HG02571 (cell line): ENCODE results near the gene TMPRSS6.

Experiments
- ATAC-seq: cut with Tn5 transposase; IDR thresholded peaks from one replicate; pipeline ENCODE4 v1.9.1; 2021; ENCODE audit warnings: mild to moderate bottlenecking, moderate library complexity; ENCODE audit not compliant: unreplicated experiment

Gene TMPRSS6

DNA sequence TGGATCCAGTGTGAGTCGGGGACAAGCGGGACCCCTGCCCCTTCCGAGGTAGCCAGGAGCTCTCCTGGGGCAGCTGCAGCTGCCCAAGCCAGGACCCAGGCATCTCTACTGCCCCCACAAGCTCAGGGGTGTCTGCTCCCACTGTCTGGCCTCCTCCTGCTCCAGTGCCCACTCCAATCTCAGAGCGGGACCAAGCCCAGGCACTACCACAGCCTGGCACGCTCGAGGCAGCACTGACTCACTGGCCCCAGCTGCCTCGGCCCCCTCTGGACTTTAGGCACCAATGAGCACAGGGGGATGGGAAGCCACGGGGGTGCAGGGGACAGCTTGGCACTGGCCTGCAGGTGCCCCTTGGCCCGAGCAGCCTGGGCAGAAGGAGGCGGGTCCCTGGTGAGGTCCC, 32.0 kb upstream of the TMPRSS6 start:
- no peak for ATAC-seq

- ATAC-seq = no peak
Observed at GRCh38 chr22:37140686-37141323, 31.3 kb upstream of the TMPRSS6 start.

DNA sequence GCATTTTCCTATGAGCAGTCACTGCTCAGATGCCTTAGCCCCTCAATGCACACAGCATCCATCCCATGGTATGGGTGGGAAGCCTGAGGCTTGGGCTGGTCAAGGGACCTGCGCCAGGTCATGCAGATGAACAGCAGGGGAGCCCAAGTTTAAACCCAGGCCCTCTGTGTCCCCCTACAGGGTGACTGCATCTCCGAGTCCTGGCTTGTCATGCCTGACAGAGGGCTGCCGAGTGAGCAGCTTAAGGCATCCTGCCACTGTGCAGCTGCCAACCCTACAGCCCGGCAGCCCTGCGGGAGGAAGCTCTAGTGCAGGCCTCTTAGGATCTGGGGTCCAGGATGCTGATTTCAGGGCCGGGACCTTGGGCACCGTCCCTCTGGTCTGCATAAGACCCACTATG, 30.2 kb upstream of the TMPRSS6 start:
- ATAC-seq = no peak

DNA sequence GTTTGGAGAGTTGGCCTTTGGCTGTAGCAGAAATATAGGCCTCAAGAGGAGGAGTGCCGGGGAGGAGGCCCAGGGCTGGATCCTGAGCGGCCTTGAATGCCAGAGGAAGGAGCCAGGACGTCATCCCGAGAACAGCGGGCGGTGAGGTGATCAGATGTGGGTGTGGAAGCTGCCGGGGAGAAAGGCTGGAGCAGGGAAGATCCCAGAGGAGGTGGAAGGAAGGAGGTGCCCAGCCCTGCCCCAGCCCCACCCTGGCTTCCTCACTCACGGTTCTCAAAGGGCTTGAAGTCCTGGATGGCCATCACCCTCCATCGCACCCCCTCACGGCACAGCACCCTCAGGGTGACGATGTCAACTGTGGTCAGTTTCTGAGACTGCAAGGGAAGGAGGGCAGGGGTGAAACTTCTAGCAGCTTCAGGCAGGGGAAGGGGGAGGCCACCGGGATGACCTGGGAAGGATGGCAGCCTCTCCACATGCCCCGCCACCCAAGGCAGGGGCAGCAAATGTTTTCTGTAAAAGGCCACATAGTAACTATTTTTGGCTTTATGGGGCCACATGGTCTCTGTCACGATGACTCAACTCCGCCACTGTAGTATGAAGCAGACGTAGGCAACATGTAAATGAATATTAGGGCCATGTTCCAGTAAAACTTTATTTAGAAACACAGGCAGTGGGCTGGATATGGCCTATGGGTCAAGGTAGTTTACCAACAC, 29.5 kb upstream of the TMPRSS6 start:
- ATAC-seq = no peak

- ATAC-seq = no peak
Observed at GRCh38 chr22:37137903-37138665, 28.6 kb upstream of the TMPRSS6 start.

- ATAC-seq = no peak
Observed at GRCh38 chr22:37137131-37137530, 27.6 kb upstream of the TMPRSS6 start.

- no peak for ATAC-seq
Observed at GRCh38 chr22:37135023-37135422, 25.5 kb upstream of the TMPRSS6 start.

GRCh38 chr22:37133304-37134018, 23.9 kb upstream of the TMPRSS6 start:
- ATAC-seq = no peak

GRCh38 chr22:37132773-37133172, 23.3 kb upstream of the TMPRSS6 start:
- no peak for ATAC-seq

DNA sequence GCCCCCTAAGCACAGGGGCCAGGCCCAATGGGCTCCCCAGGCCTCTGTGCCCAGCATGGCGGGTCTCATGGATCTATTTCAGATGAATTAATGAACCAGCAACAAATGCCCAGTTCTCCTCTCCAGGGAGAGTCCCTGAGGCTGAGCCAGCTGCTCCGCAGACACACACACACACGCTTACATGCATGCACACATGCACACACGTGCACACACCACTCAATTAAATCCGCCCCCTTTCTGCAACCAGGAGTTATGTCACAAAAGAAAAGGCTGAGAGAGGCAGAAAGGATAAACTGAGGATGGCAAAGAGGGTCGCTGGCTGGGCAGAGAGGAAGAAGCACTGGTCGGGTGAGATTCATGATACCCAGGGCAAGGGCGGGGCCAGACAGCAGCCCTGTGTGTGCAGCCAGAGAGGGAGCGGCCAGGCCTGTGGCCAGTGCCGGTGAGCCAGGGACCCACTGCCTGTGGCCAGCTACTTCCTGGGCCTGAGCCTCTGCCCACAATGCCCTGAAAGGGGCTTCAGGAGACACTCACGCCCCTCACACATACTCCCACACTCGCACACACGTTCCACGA, 20.4 kb upstream of the TMPRSS6 start:
- no peak for ATAC-seq

GRCh38 chr22:37128555-37129281, 19.2 kb upstream of the TMPRSS6 start:
- ATAC-seq = no peak

GRCh38 chr22:37127350-37127878, 17.9 kb upstream of the TMPRSS6 start:
- no peak for ATAC-seq

GRCh38 chr22:37126882-37127281, 17.4 kb upstream of the TMPRSS6 start:
- no peak for ATAC-seq

- ATAC-seq = no peak
Observed at GRCh38 chr22:37126383-37126782, 16.9 kb upstream of the TMPRSS6 start.

DNA sequence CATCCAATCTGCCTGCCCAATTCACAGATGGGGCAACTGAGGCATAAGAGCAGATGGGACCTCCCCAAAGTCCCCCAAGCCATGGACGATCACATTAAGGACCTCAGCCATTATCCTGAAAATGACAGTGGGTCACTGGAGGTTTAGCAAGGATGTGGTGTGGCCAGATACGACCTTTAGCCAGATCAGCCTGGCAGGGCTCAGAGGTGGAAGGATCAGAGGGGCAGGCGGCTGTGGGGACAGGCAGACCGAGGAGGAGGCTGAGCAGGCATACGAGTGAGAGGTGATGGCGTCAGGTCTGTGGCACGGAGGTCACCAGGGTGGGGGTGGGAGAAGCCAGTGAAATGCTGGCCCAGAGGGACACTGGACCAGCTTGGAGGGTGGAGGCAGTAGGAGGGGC, 14.1 kb upstream of the TMPRSS6 start:
- ATAC-seq = no peak

GRCh38 chr22:37122598-37123180, 13.2 kb upstream of the TMPRSS6 start:
- no peak for ATAC-seq

DNA sequence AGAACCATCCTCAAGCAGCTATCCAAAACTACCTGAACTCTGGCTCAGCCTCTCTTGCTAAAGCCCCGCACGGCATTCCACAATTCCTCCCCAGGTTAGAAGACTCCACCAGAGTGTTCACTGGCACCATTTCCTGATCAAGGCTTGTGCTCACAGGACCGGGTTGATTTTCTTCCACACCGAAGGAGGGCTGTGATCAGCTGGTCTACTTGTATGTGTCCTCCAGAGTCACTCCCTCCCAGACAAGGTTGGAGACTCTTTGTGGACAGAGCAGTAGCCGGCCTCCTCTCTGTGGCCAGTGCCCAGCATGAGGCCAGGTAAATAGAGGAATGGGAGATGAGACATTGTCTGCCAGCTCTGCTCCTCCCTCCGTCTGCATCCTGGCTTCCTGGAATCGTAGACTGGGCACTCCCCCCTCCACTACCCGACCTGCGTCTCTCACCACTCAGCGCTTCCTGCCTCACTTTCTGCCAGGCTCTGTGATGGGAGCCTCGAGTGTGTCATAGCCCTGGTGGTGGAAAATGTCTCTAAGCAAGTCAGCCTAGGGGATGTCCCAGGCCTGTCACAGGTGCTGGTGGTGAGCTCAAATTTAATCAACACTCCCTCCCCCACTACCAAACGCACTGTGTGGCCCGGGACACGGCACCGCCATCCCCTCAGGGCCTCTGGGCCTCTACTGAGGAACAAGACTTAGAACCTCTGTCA, 12.5 kb upstream of the TMPRSS6 start:
- peak; percentile 85 for ATAC-seq

GRCh38 chr22:37120569-37121340, 11.2 kb upstream of the TMPRSS6 start:
- no peak for ATAC-seq
